OCI-LY1 (cell line): Measurements from ENCODE around the gene RNF150.

Source experiments
- CTCF ChIP-seq: fragments of 200-600 bp; sonication (generic), shearing (Covaris generic); IDR thresholded peaks from 2 replicates; pipeline ENCODE4 v1.5.1; 2017; ENCODE audit warnings: mild to moderate bottlenecking, antibody characterized with exemption, low read length, moderate library complexity, mixed read lengths
- EZH2 ChIP-seq: fragments of 200-600 bp; sonication (generic), shearing (Covaris generic); IDR thresholded peaks from 2 replicates; pipeline ENCODE4 v1.8.0; 2017; ENCODE audit warnings: borderline replicate concordance, mixed run types, mild to moderate bottlenecking, antibody characterized with exemption, low read length, moderate library complexity, mixed read lengths

DNA sequence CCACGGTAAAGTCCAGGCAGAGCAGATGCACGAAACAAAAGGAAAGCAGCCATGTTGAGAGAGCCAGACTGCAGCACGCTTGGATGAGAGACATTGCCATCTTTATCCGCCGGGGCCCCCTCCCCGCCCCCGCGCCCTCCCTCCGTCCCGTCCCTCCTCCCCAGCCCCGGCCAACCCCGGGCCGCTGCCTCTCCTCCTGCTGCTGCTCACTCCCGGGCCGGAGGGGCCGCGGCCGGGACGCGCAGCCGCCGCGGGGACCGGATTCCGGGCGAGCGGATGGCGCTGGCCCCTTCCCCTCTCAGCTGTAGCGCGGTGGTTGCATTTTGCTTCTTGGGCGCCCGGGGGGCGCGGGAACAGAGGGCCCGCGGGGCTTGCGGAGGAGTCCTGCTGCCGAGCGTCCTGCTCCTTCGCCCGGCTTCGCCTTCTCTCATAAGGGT, 542 bp downstream of the RNF150 start:
- no peak for TF ChIP-seq CTCF
- no peak for TF ChIP-seq EZH2
